Endothelial cell (in vitro differentiated cells): ENCODE measurements around the gene TRIO. TPM values are rescaled to one million over a fixed set of nuclear protein-coding genes. Genes with fewer than 3 reads are reported as not detected.
A peak's percentile ranks its signal among the peaks of the same experiment; 100 is the strongest.

ENCODE experiments used
- DNase-seq: peaks from one replicate; pipeline ENCODE4 v3.0.0; 2021; ENCODE audit warnings: low spot score
- H3K27ac Mint-ChIP-seq: one replicate; pipeline ENCODE4 v1.8.0; 2021; ENCODE audit warnings: mixed read lengths, inconsistent platforms; ENCODE audit not compliant: unreplicated experiment
- H3K27me3 Mint-ChIP-seq: one replicate; pipeline ENCODE4 v1.8.0; 2021; ENCODE audit warnings: mild to moderate bottlenecking, moderate library complexity, mixed read lengths, inconsistent platforms; ENCODE audit not compliant: unreplicated experiment
- H3K36me3 Mint-ChIP-seq: one replicate; pipeline ENCODE4 v1.8.0; 2021; ENCODE audit warnings: mild to moderate bottlenecking, low read depth, mixed read lengths, inconsistent platforms; ENCODE audit not compliant: unreplicated experiment
- H3K4me1 Mint-ChIP-seq: one replicate; pipeline ENCODE4 v1.8.0; 2021; ENCODE audit warnings: mild to moderate bottlenecking, mixed read lengths, inconsistent platforms; ENCODE audit not compliant: unreplicated experiment
- H3K4me3 Mint-ChIP-seq: one replicate; pipeline ENCODE4 v1.8.0; 2021; ENCODE audit warnings: mild to moderate bottlenecking, mixed read lengths, inconsistent platforms; ENCODE audit not compliant: unreplicated experiment
- H3K9me3 Mint-ChIP-seq: one replicate; pipeline ENCODE4 v1.8.0; 2021; ENCODE audit warnings: mixed read lengths, inconsistent platforms; ENCODE audit not compliant: unreplicated experiment
- total RNA-seq: library from RNA; stranded (reverse); fragmentation: NEBNext Ultra II Directional; extraction: Animal tissue kit (Norgen Biotek cat#: 25700); gene quantifications from one replicate; pipeline ENCODE4 v1.2.1, GENCODE V29; 2021; ENCODE audit not compliant: unreplicated experiment
- TF ChIP-seq, protein P1 (sequence below): fragments of 200-600 bp; sonication (generic); IDR thresholded peaks from one replicate; pipeline ENCODE4 v1.5.0; 2021; ENCODE audit warnings: antibody characterized with exemption; ENCODE audit not compliant: unreplicated experiment

The TRIO gene
- total RNA-seq, 1 donor from 2014 or later: 229 TPM

DNA sequence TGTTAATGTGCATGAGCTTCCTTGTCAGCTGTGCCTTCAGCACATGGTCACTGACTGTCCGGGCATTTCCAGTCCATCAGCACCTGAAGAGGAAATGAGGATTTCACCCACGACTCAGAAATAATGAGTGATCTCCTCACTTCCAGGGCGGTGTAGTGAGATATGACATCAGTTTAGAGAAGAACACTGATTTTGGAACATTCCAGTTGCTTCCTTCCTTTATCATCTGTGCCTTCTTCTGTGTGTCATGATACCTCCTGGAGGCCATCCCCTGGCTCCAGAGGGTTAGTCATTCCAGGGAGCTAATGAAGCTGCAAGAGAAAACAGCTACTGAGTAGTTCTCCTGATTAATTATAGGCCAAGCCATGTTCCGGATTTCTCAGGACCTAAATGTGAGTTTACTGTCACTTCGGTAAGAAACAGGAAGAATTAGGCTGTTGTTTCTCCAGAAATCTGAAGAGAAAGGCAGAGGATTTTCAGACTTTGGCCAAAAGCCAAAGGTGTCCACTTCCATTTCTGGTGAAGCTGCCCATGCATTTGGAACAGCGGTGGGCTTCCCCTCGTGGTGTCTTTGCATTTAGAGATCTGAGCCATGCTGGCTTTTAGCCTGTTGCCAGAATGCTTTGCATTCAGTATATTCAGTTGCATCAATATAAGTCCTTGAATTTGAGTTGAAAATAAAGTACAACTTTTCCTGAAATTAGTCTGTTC is 277.1 kb downstream of the TRIO start:
- Mint-ChIP-seq H3K9me3 (no peaks in the 10 kb centered on the region), H3K27me3 (peaks cover 22% of the 10 kb centered on the region), H3K4me1 (peaks cover 76% of the 10 kb centered on the region), H3K27ac (peak overlapping the region; percentile 52), H3K4me3 (no peak overlapping the region), H3K36me3 (peaks cover 62% of the 10 kb centered on the region)
- TF ChIP-seq, protein P1, sequence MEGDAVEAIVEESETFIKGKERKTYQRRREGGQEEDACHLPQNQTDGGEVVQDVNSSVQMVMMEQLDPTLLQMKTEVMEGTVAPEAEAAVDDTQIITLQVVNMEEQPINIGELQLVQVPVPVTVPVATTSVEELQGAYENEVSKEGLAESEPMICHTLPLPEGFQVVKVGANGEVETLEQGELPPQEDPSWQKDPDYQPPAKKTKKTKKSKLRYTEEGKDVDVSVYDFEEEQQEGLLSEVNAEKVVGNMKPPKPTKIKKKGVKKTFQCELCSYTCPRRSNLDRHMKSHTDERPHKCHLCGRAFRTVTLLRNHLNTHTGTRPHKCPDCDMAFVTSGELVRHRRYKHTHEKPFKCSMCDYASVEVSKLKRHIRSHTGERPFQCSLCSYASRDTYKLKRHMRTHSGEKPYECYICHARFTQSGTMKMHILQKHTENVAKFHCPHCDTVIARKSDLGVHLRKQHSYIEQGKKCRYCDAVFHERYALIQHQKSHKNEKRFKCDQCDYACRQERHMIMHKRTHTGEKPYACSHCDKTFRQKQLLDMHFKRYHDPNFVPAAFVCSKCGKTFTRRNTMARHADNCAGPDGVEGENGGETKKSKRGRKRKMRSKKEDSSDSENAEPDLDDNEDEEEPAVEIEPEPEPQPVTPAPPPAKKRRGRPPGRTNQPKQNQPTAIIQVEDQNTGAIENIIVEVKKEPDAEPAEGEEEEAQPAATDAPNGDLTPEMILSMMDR: no peak
- DNase-seq: no peak

GRCh38 chr5:14421851-14422250 is 278.7 kb downstream of the TRIO start:
- Mint-ChIP-seq H3K9me3 (no peaks in the 10 kb centered on the region), H3K27ac (peak overlapping the region; percentile 98), H3K27me3 (peaks cover 25% of the 10 kb centered on the region), H3K36me3 (peaks cover 73% of the 10 kb centered on the region), H3K4me3 (peak overlapping the region; percentile 73), H3K4me1 (peaks cover 78% of the 10 kb centered on the region)
- TF ChIP-seq, protein P1: no peak
- DNase-seq: no peak

GRCh38 chr5:14424011-14424685 is 281.0 kb downstream of the TRIO start:
- no peaks in the 10 kb centered on the region for H3K9me3 Mint-ChIP-seq
- H3K27ac Mint-ChIP-seq: peak overlapping the region; percentile 30
- peaks cover 65% of the 10 kb centered on the region for H3K36me3 Mint-ChIP-seq
- H3K4me1 Mint-ChIP-seq: peaks cover 67% of the 10 kb centered on the region
- H3K27me3 Mint-ChIP-seq: peaks cover 20% of the 10 kb centered on the region
- H3K4me3 Mint-ChIP-seq: peak overlapping the region; percentile 11
- DNase-seq: no peak
- TF ChIP-seq, protein P1: no peak

- no peak for DNase-seq
- H3K4me3 Mint-ChIP-seq: no peak overlapping the region
- H3K27ac Mint-ChIP-seq: no peak overlapping the region
- H3K9me3 Mint-ChIP-seq: no peaks in the 10 kb centered on the region
- peaks cover 63% of the 10 kb centered on the region for H3K4me1 Mint-ChIP-seq
- H3K36me3 Mint-ChIP-seq: peaks cover 56% of the 10 kb centered on the region
- TF ChIP-seq, protein P1: no peak
- H3K27me3 Mint-ChIP-seq: peaks cover 20% of the 10 kb centered on the region
Observed at GRCh38 chr5:14425559-14425958, 282.4 kb downstream of the TRIO start.

GRCh38 chr5:14426521-14426920 is 283.4 kb downstream of the TRIO start:
- Mint-ChIP-seq H3K36me3 (peaks cover 53% of the 10 kb centered on the region), H3K27me3 (peaks cover 16% of the 10 kb centered on the region), H3K4me3 (no peak overlapping the region), H3K4me1 (peaks cover 64% of the 10 kb centered on the region), H3K9me3 (no peaks in the 10 kb centered on the region), H3K27ac (peak overlapping the region; percentile 9)
- TF ChIP-seq, protein P1: no peak
- no peak for DNase-seq
